Stimulated activated CD8-positive, alpha-beta memory T cell treated with anti-CD3 and anti-CD28 coated beads, Interleukin-4, amount 100 ng/mL, for 1 hour (primary cell): ENCODE measurements around the gene H19.

Experiments used
- DNase-seq, 2 donors: peaks; one replicate each; pipeline ENCODE4 v3.0.0-alpha.2; 2020; ENCODE audit warnings: low read depth in 2 of 2, low spot score in 1 of 2

The H19 gene

DNA sequence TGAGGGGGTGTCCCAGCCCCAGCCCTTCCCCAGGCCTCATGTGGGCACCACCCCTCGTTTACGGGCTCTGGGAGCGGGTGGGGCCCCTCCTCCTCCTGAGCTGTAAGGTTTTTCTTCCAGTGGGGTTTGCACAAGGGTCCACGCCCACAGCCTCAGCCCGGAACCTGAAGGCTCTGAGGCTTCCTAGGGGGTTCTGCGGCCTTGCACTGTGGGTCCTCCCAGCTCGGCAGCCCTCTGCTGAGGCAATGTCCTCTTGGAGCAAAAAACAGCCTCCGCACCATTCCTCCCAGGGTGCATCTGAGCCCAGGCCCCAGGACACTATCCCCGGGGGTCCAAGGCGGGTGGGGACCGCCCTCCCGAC is 14.1 kb downstream of the H19 start:
- no peak for DNase-seq

DNA sequence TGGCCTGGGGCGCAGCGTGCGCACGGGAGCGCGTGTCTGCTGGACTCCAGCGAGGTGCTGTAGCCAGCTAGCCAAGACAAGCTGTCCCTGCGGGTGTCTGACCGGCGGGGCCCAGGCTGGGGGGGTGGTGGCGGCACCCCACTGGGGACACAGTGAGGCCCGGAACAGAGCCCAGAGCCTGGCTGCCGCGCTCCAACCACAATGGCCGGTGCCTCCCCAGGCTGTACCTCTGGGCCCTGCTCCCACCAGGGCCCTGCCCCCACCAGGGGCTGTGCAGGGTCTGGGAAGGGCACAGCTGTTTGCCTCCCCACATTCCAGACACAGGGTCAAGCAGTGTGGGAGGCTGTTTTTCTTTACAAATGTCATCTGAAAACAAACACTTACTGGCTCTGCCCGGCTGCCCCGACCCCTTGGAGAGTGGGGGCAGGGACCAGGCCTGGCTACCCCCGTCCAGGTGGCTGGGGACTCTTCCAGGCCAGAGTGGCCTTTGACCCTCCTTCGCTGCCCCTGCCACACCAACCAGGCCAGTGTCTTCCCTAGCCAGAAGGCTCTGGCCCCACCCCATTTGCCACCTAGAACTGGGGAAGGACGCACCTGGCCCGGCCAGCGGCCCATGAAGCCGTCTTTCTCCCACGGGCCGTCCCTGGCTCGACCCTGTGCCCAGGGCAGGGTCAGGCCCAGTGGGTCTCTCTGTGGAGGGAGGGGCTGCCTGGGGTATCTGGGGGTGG is 14.6 kb downstream of the H19 start:
- DNase-seq = no peak

DNA sequence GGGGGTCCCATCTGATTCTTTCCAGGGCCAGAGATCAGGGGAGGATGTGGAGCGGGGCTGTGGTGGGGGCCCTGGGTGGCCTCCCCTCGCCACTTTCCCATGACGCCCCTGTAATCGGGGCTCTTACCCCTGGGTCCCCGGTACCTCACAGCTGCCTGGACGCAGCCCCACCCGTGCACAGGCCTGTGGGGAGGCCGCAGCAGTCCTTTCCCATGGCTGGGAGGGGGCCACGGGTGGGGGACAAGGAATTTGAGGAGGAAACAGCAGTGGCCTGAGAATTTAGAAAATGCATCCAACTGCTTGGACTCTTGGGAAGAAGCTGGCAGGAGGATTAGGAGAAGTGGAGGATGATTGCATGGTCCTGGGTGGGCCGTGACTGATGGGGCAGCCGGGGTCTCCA is 18.0 kb downstream of the H19 start:
- DNase-seq = no peak

DNA sequence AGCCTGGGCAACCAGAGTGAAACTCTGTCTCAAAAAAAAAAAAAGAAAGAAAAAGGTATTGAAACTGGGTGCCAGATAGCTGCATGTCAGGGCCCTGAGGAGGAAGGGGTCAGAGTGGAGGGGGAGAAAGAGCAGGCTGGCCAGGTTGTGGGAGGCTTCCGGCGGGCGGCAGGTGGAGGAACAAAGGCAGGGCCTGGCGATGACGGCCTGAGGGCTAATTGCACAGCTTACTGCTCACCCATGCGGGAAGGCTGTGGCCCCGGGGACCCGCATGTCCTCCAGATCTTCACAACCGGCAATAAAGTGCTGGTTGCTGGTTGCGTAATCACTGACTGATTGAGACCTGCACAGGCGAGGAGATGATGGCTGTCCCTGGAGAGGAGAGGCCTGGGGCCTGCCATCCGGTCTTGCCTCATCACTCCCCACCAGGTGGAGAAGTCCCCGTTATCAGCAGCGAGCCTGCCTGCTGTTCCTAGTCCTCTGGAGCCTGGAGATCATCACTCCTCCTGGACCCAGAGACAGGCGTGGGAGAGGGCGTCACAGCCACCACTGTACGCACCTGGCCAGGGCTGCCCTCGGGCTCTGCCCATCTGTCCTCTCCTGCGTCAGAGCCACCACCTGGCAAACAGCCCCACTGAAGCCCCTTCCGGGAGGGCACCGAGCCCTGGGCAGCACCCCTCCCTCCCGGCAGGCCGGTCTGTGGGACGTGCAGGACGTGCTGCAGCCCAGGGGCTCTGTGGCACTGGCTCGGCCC is 18.7 kb downstream of the H19 start:
- DNase-seq = no peak

- DNase-seq = no peak
Observed at GRCh38 chr11:1975185-1975584, 22.5 kb downstream of the H19 start.

- no peak for DNase-seq
Observed at GRCh38 chr11:1970956-1971355, 26.7 kb downstream of the H19 start.

- no peak for DNase-seq
Observed at GRCh38 chr11:1969776-1970175, 27.9 kb downstream of the H19 start.

DNA sequence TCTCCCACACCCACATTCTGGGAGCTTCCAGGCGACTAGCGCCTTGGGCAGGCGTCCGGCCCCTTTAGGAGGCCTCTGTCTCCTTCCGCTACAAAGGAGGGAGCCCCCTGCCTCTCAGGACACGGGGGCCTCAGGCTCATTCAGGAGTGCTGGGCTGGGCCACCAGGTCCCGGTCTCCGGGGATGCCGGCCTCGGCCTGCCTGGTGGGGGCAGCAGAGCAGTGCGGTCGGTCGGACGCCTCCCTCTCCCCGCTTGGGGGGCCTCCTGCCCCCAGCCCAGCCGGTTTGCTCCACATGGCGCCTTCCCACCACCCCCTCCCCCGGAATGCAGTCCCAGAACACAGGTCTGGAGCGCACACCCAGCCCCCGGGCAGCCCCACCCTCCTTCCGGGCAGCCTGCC is 28.6 kb downstream of the H19 start:
- no peak for DNase-seq

DNA sequence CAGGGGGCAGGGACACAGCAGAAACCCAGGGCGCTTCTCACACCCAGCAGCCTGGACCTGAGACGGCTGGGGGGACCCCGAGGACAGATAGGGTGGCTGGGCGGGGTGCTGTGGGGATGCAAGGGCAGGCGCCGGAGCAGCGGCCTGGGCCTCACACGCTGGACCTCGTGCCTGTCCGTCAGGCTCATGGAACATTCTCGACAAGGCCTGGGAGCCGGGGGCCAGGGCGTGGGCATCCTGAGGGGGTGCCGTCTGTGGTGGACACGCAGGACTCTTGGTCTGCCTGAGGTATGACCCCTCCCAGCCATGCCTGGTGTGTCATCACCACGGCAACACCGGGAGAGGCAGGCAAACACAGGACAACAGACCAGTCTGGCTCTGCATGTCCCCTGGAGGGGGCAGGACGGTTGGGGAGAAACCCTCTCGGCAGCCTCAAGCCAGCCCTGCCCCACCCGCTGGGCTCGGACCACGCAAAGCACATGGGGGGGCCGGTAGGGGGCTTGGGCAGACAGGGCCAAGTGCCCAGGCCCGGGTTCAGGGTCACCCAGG is 29.1 kb downstream of the H19 start:
- DNase-seq = no peak

- no peak for DNase-seq
Observed at GRCh38 chr11:1967641-1968225, 29.9 kb downstream of the H19 start.

DNA sequence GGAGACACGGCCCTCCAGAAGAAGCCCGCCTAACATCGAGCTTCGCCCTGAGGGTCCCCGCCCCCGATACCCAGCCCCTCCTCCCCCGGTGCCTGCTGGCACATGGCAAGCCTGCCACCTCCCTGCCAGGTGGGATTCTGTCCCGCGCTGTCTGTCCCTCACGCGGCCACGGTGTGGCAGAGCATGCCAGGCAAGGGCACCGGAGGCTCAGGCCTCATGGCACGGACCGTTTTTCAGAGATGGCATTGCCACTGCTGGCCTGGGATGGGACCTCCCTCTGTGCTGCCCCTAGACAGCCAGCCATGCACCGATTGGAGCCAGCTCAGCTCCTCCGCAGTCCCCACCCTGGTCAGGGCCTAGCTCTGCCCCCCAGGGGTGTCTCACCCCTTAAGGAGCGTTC is 31.1 kb downstream of the H19 start:
- no peak for DNase-seq

DNA sequence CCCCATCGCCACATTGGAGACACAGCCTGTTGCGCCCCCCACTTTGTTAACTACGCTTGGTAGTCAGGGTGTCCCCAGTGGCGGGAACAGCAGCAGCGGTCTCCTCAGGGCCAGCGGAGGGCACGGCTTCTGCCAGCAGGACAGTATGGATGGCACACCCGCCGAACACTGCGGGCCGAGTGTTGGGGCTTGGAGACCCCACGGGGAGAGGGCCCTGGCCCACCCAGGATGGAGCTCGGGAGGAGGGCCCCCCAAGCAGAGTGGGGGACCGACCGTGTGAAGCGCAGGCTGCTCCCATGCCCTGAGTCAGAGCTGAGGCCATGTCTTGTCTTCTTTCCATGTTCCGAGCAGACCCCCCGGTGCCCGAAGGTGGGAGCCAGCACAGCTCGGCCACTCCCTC is 32.7 kb downstream of the H19 start:
- DNase-seq = no peak

DNA sequence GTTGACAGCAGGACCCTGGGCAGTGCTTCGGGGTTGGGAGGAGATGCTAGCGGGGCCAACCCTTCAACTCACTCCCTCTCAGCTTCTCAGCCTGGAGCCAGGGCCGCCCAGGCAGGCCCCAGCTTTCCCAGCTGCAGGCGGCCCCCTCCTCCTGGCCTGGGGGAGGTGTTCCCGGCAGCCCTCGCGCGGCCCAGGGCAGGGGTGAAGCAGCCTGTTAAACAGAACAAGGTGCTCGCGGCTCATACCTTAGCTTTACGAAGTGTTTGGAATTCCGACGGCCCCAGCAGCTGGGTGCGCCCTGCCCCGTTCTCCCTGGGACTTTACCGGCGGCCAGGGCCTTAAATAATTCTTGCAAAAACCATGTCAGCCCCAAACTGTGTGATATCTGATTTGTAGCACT is 33.3 kb downstream of the H19 start:
- no peak for DNase-seq

DNA sequence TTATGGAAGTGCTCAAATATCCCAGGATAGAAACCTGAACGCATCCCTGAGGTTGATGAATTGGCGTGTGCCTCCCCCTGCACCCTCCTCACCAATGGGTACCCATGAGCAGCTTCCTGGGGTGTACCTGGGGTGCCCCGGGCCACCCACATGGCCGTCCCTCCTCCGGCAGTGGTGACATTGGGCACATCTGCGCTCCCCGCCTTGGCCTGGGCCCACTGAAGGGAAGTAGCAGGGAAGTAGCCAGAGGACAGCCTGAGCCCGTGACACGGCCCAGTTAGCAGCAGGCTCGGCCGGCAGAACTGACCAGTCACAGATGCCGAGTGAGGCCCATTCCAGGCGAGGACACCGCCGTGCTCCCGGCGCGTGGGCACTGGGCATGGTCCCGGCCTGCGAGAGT is 33.8 kb downstream of the H19 start:
- no peak for DNase-seq

- no peak for DNase-seq
Observed at GRCh38 chr11:1959786-1960185, 37.9 kb downstream of the H19 start.

- DNase-seq = no peak
Observed at GRCh38 chr11:1958367-1958766, 39.3 kb downstream of the H19 start.

DNA sequence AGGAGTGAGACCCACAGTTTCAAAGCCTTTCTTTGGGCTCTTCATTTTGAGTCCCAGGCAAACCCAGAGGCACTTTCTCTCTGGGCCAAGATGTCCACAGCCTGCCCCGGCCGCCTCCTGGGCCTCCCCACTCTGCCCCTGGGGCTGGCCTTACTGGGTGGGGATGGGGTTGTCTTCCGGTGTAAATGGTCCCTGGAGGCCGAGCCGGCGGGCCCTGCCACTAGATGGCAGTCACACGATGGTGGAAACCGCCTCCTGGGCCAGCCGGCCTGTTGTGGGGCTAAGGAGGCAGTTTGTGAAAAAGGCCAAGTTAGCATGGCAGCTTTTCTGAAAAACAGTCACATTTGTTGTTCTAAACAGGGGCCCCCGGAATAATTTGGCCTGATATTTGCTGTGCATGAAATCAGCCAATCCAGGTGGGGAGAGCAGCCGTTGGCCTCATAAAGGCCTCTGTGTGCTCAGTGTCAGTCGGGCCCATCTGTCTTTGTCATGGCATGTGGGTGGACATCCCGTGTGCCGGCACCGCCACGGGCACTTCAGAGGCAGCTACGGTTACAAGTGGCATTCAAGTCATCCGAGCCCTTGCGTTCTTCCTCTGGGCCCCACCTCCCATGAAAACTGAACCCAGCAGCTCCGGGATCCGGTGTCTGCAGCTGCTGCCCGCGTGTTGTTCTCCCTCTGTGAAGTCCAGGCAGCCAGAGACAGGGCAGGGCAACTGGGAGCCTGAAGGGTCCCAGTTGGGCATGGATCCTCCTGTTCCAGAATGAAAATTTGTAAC is 44.0 kb downstream of the H19 start:
- no peak for DNase-seq

- no peak for DNase-seq
Observed at GRCh38 chr11:1952806-1953482, 44.7 kb downstream of the H19 start.

- no peak for DNase-seq
Observed at GRCh38 chr11:1949922-1950321, 47.7 kb downstream of the H19 start.

DNA sequence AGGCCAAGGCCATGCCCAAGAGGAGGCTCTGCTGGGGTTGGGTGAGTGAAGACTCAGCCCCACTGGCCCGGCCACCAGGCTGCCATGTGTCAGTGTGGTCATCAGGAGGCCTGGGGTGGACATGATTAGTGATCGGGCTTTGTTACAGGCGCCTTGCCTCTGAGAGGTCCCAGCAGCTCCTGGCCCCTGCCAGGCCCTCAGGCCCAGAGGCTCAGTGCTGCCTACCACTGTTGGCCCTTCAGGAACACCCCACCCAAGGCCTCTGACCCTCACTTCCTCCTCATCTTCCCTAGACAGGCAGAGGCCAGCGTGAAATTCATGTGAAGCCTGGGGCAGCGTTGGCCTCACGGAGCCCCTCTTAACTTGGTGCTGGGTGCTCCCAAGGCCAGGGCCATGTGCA is 48.3 kb downstream of the H19 start:
- DNase-seq = no peak

- DNase-seq = no peak
Observed at GRCh38 chr11:1948389-1948788, 49.3 kb downstream of the H19 start.
